DND-41 (cell line): ENCODE data around the gene NCOR2.

Experiments
- ATAC-seq: fragments of 200-7000 bp; cut with Tn5 transposase; 3 replicates; pipeline ENCODE4 v1.9.1; 2021; ENCODE audit warnings: low read depth; ENCODE audit not compliant: insufficient read depth
- DNase-seq: peaks from one replicate; pipeline ENCODE4 v3.0.0-alpha.2; 2020
- H2AFZ ChIP-seq: 2 replicates; pipeline ENCODE4 v1.6.0; 2012; ENCODE audit warnings: low read depth, low read length
- H3K27ac ChIP-seq: 2 replicates; pipeline ENCODE4 v1.5.1; 2012; ENCODE audit warnings: low read length, inconsistent platforms
- H3K27me3 ChIP-seq: fragments of 200-600 bp; sonication (generic); 2 replicates; pipeline ENCODE4 v1.6.0; 2012; ENCODE audit warnings: low read length, mild to moderate bottlenecking, inconsistent platforms; ENCODE audit not compliant: insufficient read depth, poor library complexity
- H3K36me3 ChIP-seq: 2 replicates; pipeline ENCODE4 v1.5.1; 2012; ENCODE audit warnings: low read length, inconsistent platforms; ENCODE audit not compliant: insufficient read depth
- H3K4me1 ChIP-seq: 2 replicates; pipeline ENCODE4 v1.5.1; 2012; ENCODE audit warnings: mild to moderate bottlenecking, low read length; ENCODE audit not compliant: insufficient read depth
- H3K4me2 ChIP-seq: 2 replicates; pipeline ENCODE4 v1.6.0; 2012; ENCODE audit warnings: mild to moderate bottlenecking, moderate library complexity, low read length, inconsistent platforms; ENCODE audit not compliant: insufficient read depth
- H3K4me3 ChIP-seq, 2 experiments: fragments of 200-600 bp in 1 of 2; shearing (Covaris generic) in 1 of 2; 2 replicates each; pipeline ENCODE4 v1.5.1; 2012 to 2016; ENCODE audit warnings: inconsistent platforms in 2 of 2, low read length in 2 of 2, mild to moderate bottlenecking in 2 of 2, low read depth in 1 of 2, moderate library complexity in 1 of 2
- H3K79me2 ChIP-seq: 2 replicates; pipeline ENCODE4 v1.6.0; 2012; ENCODE audit warnings: low read length, inconsistent platforms; ENCODE audit not compliant: insufficient read depth
- H3K9ac ChIP-seq: 2 replicates; pipeline ENCODE4 v1.6.0; 2012; ENCODE audit warnings: low read depth, mild to moderate bottlenecking, inconsistent platforms, low read length, moderate library complexity
- H3K9me3 ChIP-seq: 2 replicates; pipeline ENCODE4 v1.5.1; 2012; ENCODE audit warnings: low read length, moderate library complexity, mild to moderate bottlenecking, inconsistent platforms; ENCODE audit not compliant: insufficient read depth, severe bottlenecking
- H4K20me1 ChIP-seq: 2 replicates; pipeline ENCODE4 v1.6.0; 2012; ENCODE audit warnings: low read length; ENCODE audit not compliant: insufficient read depth
- CTCF ChIP-seq: IDR thresholded peaks from 2 replicates; pipeline ENCODE4 v1.5.1; 2012; ENCODE audit warnings: borderline replicate concordance, low read length, moderate library complexity, mild to moderate bottlenecking; ENCODE audit not compliant: poor library complexity, severe bottlenecking; ENCODE audit errors: extremely low read depth
- EZH2 ChIP-seq: IDR thresholded peaks from 3 replicates; pipeline ENCODE4 v1.6.1; 2012; ENCODE audit warnings: borderline replicate concordance, low read depth, mild to moderate bottlenecking, moderate library complexity, low read length, inconsistent platforms; ENCODE audit not compliant: severe bottlenecking

The NCOR2 gene

GRCh38 chr12:124529565-124530276 lies 37.7 kb downstream of the NCOR2 start:
- Histone ChIP-seq H3K9me3 (no peaks in the 10 kb centered on the region), H2AFZ (no peak overlapping the region), H3K27ac (no peak overlapping the region), H3K9ac (no peak overlapping the region), H4K20me1 (peaks cover 81% of the 10 kb centered on the region), H3K4me1 (no peaks in the 10 kb centered on the region), H3K4me3 (no peak overlapping the region), H3K4me2 (no peak overlapping the region), H3K36me3 (peaks cover 11% of the 10 kb centered on the region), H3K27me3 (no peaks in the 10 kb centered on the region), H3K79me2 (peaks cover 86% of the 10 kb centered on the region)
- DNase-seq = no peak
- ATAC-seq = no peak
- TF ChIP-seq CTCF (no peak), EZH2 (no peak)

GRCh38 chr12:124527861-124528561 lies 39.4 kb downstream of the NCOR2 start:
- Histone ChIP-seq H3K4me2 (no peak overlapping the region), H4K20me1 (peaks cover 81% of the 10 kb centered on the region)

GRCh38 chr12:124525927-124526692 lies 41.3 kb downstream of the NCOR2 start:
- Histone ChIP-seq H2AFZ (no peak overlapping the region), H3K4me2 (no peak overlapping the region), H3K79me2 (peaks cover 90% of the 10 kb centered on the region), H3K9ac (no peak overlapping the region), H4K20me1 (peaks cover 83% of the 10 kb centered on the region), H3K36me3 (peaks cover 20% of the 10 kb centered on the region), H3K27ac (no peak overlapping the region), H3K27me3 (no peaks in the 10 kb centered on the region), H3K4me1 (no peaks in the 10 kb centered on the region), H3K9me3 (no peaks in the 10 kb centered on the region), H3K4me3 (no peak overlapping the region)
- ATAC-seq (no peak), DNase-seq (no peak)
- TF ChIP-seq EZH2 (no peak), CTCF (no peak)

More at GRCh38 chr12:124527861-124528561, 39.4 kb downstream of the NCOR2 start:
- no peaks in the 10 kb centered on the region for H3K4me1 ChIP-seq
- peaks cover 7% of the 10 kb centered on the region; the same call in 1 of the 2 replicates for H3K36me3 ChIP-seq
- TF ChIP-seq EZH2 = no peak
- no peak for TF ChIP-seq CTCF
- no peak for ATAC-seq
- no peaks in the 10 kb centered on the region for H3K27me3 ChIP-seq
- no peak overlapping the region for H3K4me3 ChIP-seq
- no peak overlapping the region for H3K9ac ChIP-seq
- no peak for DNase-seq
- H3K79me2 ChIP-seq = peaks cover 88% of the 10 kb centered on the region
- H2AFZ ChIP-seq = no peak overlapping the region
- no peaks in the 10 kb centered on the region for H3K9me3 ChIP-seq
- no peak overlapping the region for H3K27ac ChIP-seq
